ENCODE measurements around the gene OR52N1.

DNA sequence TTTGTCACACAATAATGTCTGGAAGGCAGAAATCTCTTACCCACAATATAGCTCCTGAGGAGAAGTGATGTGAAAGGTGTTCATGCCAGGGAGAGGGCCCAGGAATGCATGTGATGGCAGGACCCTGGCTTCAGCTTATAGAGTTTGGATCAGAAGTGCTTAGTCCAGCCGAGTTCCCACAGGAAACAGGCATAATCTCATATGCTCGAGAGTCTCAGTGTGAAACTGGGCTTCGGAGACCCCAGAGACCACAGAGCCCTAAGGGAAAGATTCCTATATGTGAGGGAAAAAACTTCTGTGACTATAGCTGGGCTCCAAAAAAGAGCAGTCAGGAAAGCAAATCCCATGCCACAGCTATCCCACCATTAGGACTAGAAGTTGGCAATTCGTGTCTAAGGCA, 7.8 kb downstream of the OR52N1 start, which contains the start of gene OR52N5:
- TF ChIP-seq, protein P1, sequence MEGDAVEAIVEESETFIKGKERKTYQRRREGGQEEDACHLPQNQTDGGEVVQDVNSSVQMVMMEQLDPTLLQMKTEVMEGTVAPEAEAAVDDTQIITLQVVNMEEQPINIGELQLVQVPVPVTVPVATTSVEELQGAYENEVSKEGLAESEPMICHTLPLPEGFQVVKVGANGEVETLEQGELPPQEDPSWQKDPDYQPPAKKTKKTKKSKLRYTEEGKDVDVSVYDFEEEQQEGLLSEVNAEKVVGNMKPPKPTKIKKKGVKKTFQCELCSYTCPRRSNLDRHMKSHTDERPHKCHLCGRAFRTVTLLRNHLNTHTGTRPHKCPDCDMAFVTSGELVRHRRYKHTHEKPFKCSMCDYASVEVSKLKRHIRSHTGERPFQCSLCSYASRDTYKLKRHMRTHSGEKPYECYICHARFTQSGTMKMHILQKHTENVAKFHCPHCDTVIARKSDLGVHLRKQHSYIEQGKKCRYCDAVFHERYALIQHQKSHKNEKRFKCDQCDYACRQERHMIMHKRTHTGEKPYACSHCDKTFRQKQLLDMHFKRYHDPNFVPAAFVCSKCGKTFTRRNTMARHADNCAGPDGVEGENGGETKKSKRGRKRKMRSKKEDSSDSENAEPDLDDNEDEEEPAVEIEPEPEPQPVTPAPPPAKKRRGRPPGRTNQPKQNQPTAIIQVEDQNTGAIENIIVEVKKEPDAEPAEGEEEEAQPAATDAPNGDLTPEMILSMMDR (IDR thresholded peaks at IDR 0.05; ENCODE audit: low read depth, low read length, poor library complexity, severe bottlenecking): no peak
- TF ChIP-seq EZH2phosphoT487 (IDR thresholded peaks at IDR 0.05; ENCODE audit: borderline replicate concordance, low read length): no peak
